Measurements from ENCODE around the gene APBA2. TPM values are rescaled to one million over a fixed set of nuclear protein-coding genes. Genes with fewer than 3 reads are reported as not detected.

Gene APBA2
- total and polyA plus RNA-seq, 10 of the 15 experiments (the other 5 are each of a cell fraction or from before 2014, with no cell fraction given): 0.06 to 0.26 (median 0.07) TPM; not detected in 7

GRCh38 chr15:29034151-29034550, 148.4 kb downstream of the APBA2 start (continued):
- TF ChIP-seq GABPA (IDR thresholded peaks at IDR 0.05; ENCODE audit: low read depth) (no peak), ESRRA (IDR thresholded peaks at IDR 0.05; ENCODE audit: low read length) (no peak), MAX (IDR thresholded peaks at IDR 0.05; ENCODE audit: low read depth, low read length) (no peak), HDAC6 (IDR thresholded peaks at IDR 0.05; ENCODE audit: unreplicated experiment) (no peak)
- TF ChIP-seq, protein P1, sequence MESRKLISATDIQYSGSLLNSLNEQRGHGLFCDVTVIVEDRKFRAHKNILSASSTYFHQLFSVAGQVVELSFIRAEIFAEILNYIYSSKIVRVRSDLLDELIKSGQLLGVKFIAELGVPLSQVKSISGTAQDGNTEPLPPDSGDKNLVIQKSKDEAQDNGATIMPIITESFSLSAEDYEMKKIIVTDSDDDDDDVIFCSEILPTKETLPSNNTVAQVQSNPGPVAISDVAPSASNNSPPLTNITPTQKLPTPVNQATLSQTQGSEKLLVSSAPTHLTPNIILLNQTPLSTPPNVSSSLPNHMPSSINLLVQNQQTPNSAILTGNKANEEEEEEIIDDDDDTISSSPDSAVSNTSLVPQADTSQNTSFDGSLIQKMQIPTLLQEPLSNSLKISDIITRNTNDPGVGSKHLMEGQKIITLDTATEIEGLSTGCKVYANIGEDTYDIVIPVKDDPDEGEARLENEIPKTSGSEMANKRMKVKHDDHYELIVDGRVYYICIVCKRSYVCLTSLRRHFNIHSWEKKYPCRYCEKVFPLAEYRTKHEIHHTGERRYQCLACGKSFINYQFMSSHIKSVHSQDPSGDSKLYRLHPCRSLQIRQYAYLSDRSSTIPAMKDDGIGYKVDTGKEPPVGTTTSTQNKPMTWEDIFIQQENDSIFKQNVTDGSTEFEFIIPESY (IDR thresholded peaks at IDR 0.05): no peak

DNA sequence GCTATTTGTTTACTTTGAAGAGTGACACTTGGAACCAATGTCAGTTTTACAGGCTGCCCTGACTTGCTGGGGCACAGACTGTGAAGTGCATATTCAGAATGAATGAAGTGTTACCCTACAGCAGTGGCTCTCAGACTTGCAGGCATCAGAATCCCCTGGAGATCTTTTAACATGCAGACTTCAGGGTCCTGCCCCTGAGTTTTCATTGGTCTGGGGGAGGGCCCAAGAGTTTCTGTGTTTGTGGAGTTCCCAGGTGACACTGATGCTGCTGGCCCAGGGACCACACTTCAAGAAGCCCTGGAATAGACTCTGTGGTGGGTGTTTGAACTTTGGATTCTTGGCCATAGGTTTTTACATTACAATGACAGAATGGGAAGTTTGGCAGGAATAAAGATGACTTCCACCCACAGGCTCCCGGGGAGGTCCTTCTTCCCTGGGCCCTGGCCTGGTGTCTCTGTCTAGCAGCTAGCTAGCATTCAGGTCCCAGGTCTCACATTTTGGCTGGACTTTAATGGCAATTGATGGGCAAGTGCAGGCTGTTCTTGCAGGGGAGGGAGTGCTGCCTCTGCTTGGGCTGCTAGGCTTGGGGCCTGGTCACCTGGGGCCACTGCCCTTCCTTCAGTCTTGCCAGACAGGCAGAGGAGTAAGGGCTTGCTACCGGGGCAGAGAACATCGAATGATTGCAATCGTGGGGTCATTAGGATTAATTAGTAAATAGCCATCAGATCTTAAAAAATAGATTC, 149.0 kb downstream of the APBA2 start:
- H3K4me3 ChIP-seq: no peak overlapping the region
- H3K27me3 ChIP-seq (replicated peaks in 1 of 2; ENCODE audit: control insufficient read depth in 2 of 2, insufficient read depth in 2 of 2, low read length in 1 of 2): no peaks in the 10 kb centered on the region
- SMC1A ChIA-PET (ENCODE audit: uncharacterized antibody, unreplicated experiment): no interaction called here
- H2AFZ ChIP-seq (ENCODE audit: control insufficient read depth, low read depth, low read length): no peak overlapping the region
- intact Hi-C loops (cut with micrococcal nuclease; ENCODE audit: unreplicated experiment) (no loop called here), in situ Hi-C loops (cut with MboI) (no loop called here)
- no peaks in the 10 kb centered on the region for H4K20me1 ChIP-seq (ENCODE audit: control insufficient read depth, insufficient read depth)
- ATAC-seq: no peak
- H3K9ac ChIP-seq (ENCODE audit: control insufficient read depth, insufficient read depth, low read length): no peak overlapping the region
- no peak for FAIRE-seq
- no peak for DNase-seq (ENCODE audit: low read depth, low spot score)
- H3K79me2 ChIP-seq (ENCODE audit: control insufficient read depth, insufficient read depth, low read length): no peaks in the 10 kb centered on the region
- POLR2A ChIA-PET: no interaction called here
- no peak overlapping the region for H3K4me2 ChIP-seq (ENCODE audit: control insufficient read depth, insufficient read depth)
- CTCF ChIA-PET: no interaction called here
- H3K4me1 ChIP-seq (ENCODE audit: control insufficient read depth, insufficient read depth, low read length): no peaks in the 10 kb centered on the region; the same call in 1 of the 2 replicates
- BruUV-seq (replicated peaks): no TSS peak
- RAD21 ChIA-PET (ENCODE audit: unreplicated experiment): no interaction called here
- 12% methylated on average over 4 of the region's 4 CpGs for WGBS (ENCODE audit: insufficient coverage, insufficient replicate concordance, low lambda C conversion rate, missing lambda C conversion rate)
- no peak overlapping the region for H3K27ac ChIP-seq (ENCODE audit: control insufficient read depth, insufficient read depth)
- TF ChIP-seq SP1 (IDR thresholded peaks at IDR 0.05; ENCODE audit: low read depth, low read length) (no peak), NR2C1 (IDR thresholded peaks at IDR 0.05) (no peak), BHLHE40 (IDR thresholded peaks at IDR 0.05; ENCODE audit: borderline replicate concordance in 1 of 2, low read depth in 2 of 2, low read length in 1 of 2) (no peak), TAF1 (IDR thresholded peaks at IDR 0.05; ENCODE audit: borderline replicate concordance, low read depth, low read length) (no peak), ETV6 (conservative IDR thresholded peaks at IDR 0.05 in 1 of 2, IDR thresholded peaks at IDR 0.05 in 1 of 2; ENCODE audit: borderline replicate concordance in 1 of 2, low read depth in 1 of 2) (no peak), CBX5 (IDR thresholded peaks at IDR 0.05; ENCODE audit: low read depth) (no peak)
- TF ChIP-seq, protein P2, sequence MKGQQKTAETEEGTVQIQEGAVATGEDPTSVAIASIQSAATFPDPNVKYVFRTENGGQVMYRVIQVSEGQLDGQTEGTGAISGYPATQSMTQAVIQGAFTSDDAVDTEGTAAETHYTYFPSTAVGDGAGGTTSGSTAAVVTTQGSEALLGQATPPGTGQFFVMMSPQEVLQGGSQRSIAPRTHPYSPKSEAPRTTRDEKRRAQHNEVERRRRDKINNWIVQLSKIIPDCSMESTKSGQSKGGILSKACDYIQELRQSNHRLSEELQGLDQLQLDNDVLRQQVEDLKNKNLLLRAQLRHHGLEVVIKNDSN (IDR thresholded peaks at IDR 0.05; ENCODE audit: borderline replicate concordance, extremely low read length, insufficient read depth, low read depth, low read length): no peak
- TF ChIP-seq, protein P3, sequence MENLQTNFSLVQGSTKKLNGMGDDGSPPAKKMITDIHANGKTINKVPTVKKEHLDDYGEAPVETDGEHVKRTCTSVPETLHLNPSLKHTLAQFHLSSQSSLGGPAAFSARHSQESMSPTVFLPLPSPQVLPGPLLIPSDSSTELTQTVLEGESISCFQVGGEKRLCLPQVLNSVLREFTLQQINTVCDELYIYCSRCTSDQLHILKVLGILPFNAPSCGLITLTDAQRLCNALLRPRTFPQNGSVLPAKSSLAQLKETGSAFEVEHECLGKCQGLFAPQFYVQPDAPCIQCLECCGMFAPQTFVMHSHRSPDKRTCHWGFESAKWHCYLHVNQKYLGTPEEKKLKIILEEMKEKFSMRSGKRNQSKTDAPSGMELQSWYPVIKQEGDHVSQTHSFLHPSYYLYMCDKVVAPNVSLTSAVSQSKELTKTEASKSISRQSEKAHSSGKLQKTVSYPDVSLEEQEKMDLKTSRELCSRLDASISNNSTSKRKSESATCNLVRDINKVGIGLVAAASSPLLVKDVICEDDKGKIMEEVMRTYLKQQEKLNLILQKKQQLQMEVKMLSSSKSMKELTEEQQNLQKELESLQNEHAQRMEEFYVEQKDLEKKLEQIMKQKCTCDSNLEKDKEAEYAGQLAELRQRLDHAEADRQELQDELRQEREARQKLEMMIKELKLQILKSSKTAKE (IDR thresholded peaks at IDR 0.05; ENCODE audit: low read depth, poor library complexity, severe bottlenecking): no peak
- H3K9me3 ChIP-seq (replicated peaks; ENCODE audit: control insufficient read depth, insufficient read depth, low read length): no peaks in the 10 kb centered on the region
- no peaks in the 10 kb centered on the region for H3K36me3 ChIP-seq (ENCODE audit: control insufficient read depth in 2 of 2, insufficient read depth in 2 of 2, low read length in 1 of 2)
